ENCODE data around the gene PLXNA2. TPM values are rescaled to one million over a fixed set of nuclear protein-coding genes. Genes with fewer than 3 reads are reported as not detected.

PLXNA2 gene
- total and polyA plus RNA-seq, 2 donors (not counting 3 experiments of a cell fraction or from before 2014, with no cell fraction given) = 42.6 to 229 TPM

DNA sequence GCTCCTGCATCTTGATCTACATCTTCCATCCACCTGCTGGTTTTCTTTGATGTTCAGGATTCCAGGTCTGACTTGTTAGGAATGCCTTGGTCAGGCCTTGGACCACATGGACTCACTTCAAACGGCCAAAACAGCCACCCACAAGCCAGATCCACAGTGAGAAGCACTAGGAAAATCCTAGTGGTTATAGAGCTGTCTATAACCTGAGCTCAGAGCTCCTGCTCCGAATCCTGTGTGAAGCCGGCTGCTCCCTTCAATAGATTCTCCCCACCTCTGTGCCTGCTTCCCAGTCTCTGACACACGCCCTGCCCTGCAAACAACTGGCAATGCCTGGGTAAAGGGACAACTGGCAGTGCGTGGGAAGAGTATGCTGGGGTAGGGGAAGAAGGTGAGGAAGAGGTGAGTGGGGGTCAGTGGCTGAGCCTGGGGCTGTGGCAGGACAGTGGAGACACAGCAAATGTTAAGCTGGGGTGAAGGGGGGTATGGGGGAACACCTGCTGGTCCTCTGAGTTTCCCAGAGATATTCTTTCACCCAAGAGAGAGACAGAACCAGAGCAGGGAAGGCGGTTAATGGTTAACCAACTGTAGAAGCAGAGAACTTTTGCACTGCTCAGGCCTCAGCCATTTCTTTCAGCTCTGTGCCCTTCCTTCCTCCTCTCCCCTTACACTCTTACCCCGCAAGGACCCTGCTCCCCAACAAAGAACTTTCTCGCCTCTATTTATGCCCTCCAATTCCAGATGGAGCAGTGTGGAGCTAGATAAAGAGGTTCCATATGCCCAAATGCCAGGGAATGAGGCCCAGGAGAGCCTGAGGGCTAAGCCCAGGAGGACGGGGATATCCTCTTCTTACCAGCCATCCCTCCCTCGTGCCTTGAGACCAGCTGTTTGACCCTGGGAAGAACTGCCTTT is 4.5 kb downstream of the PLXNA2 start:
- BruUV-seq (replicated peaks) = no TSS peak
- Histone ChIP-seq H3K27me3 (ENCODE audit: control insufficient read depth in 2 of 2, insufficient read depth in 2 of 2, low read length in 2 of 2) (no peaks in the 10 kb centered on the region), H3K4me2 (ENCODE audit: insufficient read depth, low read length) (peak overlapping the region; percentile 90), H3K4me3 (replicated peaks in 1 of 3; ENCODE audit: insufficient read depth in 1 of 3, low read depth in 1 of 3, low read length in 3 of 3) (peak overlapping the region in 2 of 3 experiments; percentile 91 to 96), H4K20me1 (replicated peaks; ENCODE audit: control insufficient read depth, extremely low read depth, insufficient read depth, low read length) (no peaks in the 10 kb centered on the region), H2AFZ (ENCODE audit: low read depth, low read length) (no peak overlapping the region), H3K27ac (ENCODE audit: insufficient read depth, low read depth, low read length) (peak overlapping the region; percentile 74), H3K79me2 (ENCODE audit: control insufficient read depth, insufficient read depth, low read length) (peaks cover 98% of the 10 kb centered on the region), H3K9me1 (replicated peaks; ENCODE audit: control insufficient read depth, extremely low read depth, insufficient read depth, low read length) (no peaks in the 10 kb centered on the region), H3K36me3 (ENCODE audit: control insufficient read depth in 2 of 2, extremely low read depth in 1 of 2, insufficient read depth in 2 of 2, low read length in 2 of 2) (peaks cover 0 to 8% of the 10 kb centered on the region in 2 experiments), H3K9ac (replicated peaks; ENCODE audit: extremely low read depth, insufficient read depth, low read length) (peak overlapping the region; percentile 97), H3K4me1 (ENCODE audit: control insufficient read depth, extremely low read depth, insufficient read depth, low read length) (peaks cover 69% of the 10 kb centered on the region), H3K9me3 (replicated peaks; ENCODE audit: control insufficient read depth, insufficient read depth, low read length) (no peaks in the 10 kb centered on the region)
- ChIA-PET CTCF (interaction anchor here (0.6 to 15.2 kb wide), 24 partner anchors 10 to 371 kb away, joined by 3 to 714 read pairs (median 6); no protein-coding TSS in a partner anchor), POLR2A (interaction anchor here (0.5 to 2.5 kb wide), 2 partner anchors 19 to 32 kb away, joined by 5 to 8 read pairs; no protein-coding TSS in a partner anchor)
- DNase-seq (ENCODE audit: low read depth, low spot score) = peak; percentile 35
- TF ChIP-seq POLR2A (IDR thresholded peaks at IDR 0.05; ENCODE audit: low read depth, low read length) = peak; percentile 3
- TF ChIP-seq POLR2AphosphoS5 (IDR thresholded peaks at IDR 0.05; ENCODE audit: insufficient read depth, low read depth, low read length) = peak; percentile 41
- TF ChIP-seq GATA2 (IDR thresholded peaks at IDR 0.05; ENCODE audit: insufficient read depth, insufficient read length, low read depth, low read length) = no peak
- intact Hi-C loops (cut with micrococcal nuclease) = loop anchor here (1.0 to 10.0 kb wide), 11 partner anchors 38 to 965 kb away; partner anchors contain the start of gene CD46
- dilution Hi-C loops (cut with MboI; ENCODE audit: extremely low pct_ligation_motif_present, low sequenced_read_pairs) = loop anchor here (5.0 to 25.0 kb wide), 2 partner anchors 57 to 102 kb away; no protein-coding TSS in a partner anchor
- peak; percentile 42 for FAIRE-seq
